Muscle layer of colon (tissue), 2 donors: Measurements from ENCODE around the gene PANK2.
"Not testable (repeated sequence)": the region's sequence is repeated elsewhere in the genome, so short reads cannot be mapped to it uniquely, and the experiment has no call there.

Experiments used
- H3K27ac ChIP-seq: one replicate; pipeline ENCODE4 v1.7.0; 2013; ENCODE audit warnings: low read depth, mild to moderate bottlenecking, low read length, moderate library complexity
- H3K27me3 ChIP-seq, 2 donors: one replicate each; pipeline ENCODE4 v1.7.0; 2013; ENCODE audit warnings: low read length in 2 of 2, mild to moderate bottlenecking in 2 of 2; ENCODE audit not compliant: insufficient read depth in 2 of 2, control insufficient read depth in 1 of 2
- H3K36me3 ChIP-seq: one replicate; pipeline ENCODE4 v1.7.0; 2013; ENCODE audit warnings: mild to moderate bottlenecking, low read length; ENCODE audit not compliant: insufficient read depth
- H3K4me1 ChIP-seq: one replicate; pipeline ENCODE4 v1.7.0; 2013; ENCODE audit warnings: mild to moderate bottlenecking, low read length; ENCODE audit not compliant: insufficient read depth
- H3K4me3 ChIP-seq, 2 donors: one replicate each; pipeline ENCODE4 v1.7.0; 2013; ENCODE audit warnings: low read length in 2 of 2, low read depth in 1 of 2, mild to moderate bottlenecking in 1 of 2, moderate library complexity in 1 of 2
- H3K9ac ChIP-seq: one replicate; pipeline ENCODE4 v1.7.0; 2013; ENCODE audit warnings: low read length
- H3K9me3 ChIP-seq: one replicate; pipeline ENCODE4 v1.7.0; 2013; ENCODE audit warnings: mild to moderate bottlenecking, low read length
- donor health status: abdominal sarcoma.
- donor health status: Adenocarcinoma of cecum.

Gene PANK2

GRCh38 chr20:3972161-3972560 is 83.0 kb downstream of the PANK2 start:
- Histone ChIP-seq H3K36me3 (no peaks in the 10 kb centered on the region), H3K4me1 (no peaks in the 10 kb centered on the region), H3K27ac (no peak overlapping the region), H3K27me3 (no peaks in the 10 kb centered on the region), H3K9me3 (no peaks in the 10 kb centered on the region), H3K9ac (no peak overlapping the region), H3K4me3 (no peak overlapping the region)

GRCh38 chr20:3972631-3973030 is 83.4 kb downstream of the PANK2 start:
- H3K4me3 ChIP-seq, H3K9me3 ChIP-seq, H3K27ac ChIP-seq, H3K27me3 ChIP-seq, H3K36me3 ChIP-seq, H3K4me1 ChIP-seq, H3K9ac ChIP-seq: not testable (repeated sequence)

GRCh38 chr20:3973705-3974104 is 84.5 kb downstream of the PANK2 start:
- H3K9me3 ChIP-seq: no peaks in the 10 kb centered on the region
- no peaks in the 10 kb centered on the region for H3K36me3 ChIP-seq
- H3K9ac ChIP-seq: no peak overlapping the region
- no peaks in the 10 kb centered on the region for H3K27me3 ChIP-seq
- H3K4me3 ChIP-seq: no peak overlapping the region
- H3K27ac ChIP-seq: no peak overlapping the region
- no peaks in the 10 kb centered on the region for H3K4me1 ChIP-seq

- Histone ChIP-seq H3K4me3 (no peak overlapping the region), H3K4me1 (no peaks in the 10 kb centered on the region), H3K9ac (no peak overlapping the region), H3K9me3 (no peaks in the 10 kb centered on the region), H3K36me3 (no peaks in the 10 kb centered on the region), H3K27ac (no peak overlapping the region), H3K27me3 (no peaks in the 10 kb centered on the region)
Observed at GRCh38 chr20:3976511-3976910, 87.3 kb downstream of the PANK2 start.
